IPS-18c (cell line): ENCODE results near the gene SNX11.

ENCODE experiments used
- H3K4me3 ChIP-seq: 2 replicates; pipeline ENCODE4 v1.7.0; 2013; ENCODE audit warnings: low read depth, mild to moderate bottlenecking, low read length, moderate library complexity; ENCODE audit not compliant: insufficient read depth
- H3K9me3 ChIP-seq: one replicate; pipeline ENCODE4 v1.6.1; 2013; ENCODE audit warnings: mild to moderate bottlenecking, low read length, moderate library complexity; ENCODE audit not compliant: control insufficient read depth, insufficient read depth

Gene SNX11

DNA sequence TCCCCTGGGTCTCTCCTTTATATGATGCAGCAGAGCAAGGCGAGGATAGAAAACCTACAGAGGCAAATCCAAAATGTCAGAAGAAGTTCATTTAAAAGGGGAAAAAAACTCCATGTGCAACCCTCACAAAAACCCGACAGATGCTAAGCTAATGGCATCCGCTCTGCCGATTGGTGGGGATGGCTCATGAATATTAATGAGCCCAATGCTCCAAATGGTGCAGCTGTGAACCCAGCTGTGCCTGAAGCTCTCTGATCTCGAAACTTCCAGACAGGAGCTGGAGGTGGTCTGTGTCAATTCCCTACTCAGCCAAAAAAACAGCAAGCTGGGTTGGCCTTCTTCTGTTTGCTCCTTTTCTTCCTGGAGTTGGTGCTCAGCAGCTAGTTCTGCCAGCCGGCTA is 15.5 kb downstream of the SNX11 start:
- Histone ChIP-seq H3K9me3 (peaks cover 2% of the 10 kb centered on the region), H3K4me3 (no peak overlapping the region)

DNA sequence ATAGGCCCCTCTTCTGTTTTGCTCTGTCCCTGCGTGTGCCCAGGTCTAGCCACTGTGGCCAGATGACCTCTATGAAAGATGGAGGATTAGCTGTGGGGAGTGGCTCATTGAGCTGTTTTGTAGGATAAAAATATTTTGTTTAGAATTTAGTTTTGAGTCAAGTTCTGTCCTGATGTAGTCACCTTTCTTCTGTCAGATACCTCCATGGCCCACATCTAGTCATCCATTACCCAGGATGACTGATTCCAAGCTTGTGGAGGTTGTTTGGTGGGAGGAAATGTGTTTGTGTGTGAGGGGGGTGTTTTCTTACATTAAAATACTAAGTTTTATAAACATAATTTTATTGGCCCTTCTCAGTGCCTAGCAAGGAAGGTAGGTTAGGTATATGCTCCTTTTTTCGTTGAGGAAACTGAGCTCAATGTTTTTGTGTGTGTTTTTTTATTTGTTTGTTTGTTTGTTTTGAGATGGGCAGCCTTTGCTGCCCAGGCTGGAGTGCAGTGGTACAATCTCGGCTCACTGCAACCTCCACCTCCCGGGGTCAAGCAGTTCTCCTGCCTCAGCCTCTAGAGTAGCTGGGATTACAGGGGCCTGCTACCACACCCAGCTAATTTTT is 16.3 kb downstream of the SNX11 start:
- H3K4me3 ChIP-seq: no peak overlapping the region
- peaks cover 2% of the 10 kb centered on the region for H3K9me3 ChIP-seq

DNA sequence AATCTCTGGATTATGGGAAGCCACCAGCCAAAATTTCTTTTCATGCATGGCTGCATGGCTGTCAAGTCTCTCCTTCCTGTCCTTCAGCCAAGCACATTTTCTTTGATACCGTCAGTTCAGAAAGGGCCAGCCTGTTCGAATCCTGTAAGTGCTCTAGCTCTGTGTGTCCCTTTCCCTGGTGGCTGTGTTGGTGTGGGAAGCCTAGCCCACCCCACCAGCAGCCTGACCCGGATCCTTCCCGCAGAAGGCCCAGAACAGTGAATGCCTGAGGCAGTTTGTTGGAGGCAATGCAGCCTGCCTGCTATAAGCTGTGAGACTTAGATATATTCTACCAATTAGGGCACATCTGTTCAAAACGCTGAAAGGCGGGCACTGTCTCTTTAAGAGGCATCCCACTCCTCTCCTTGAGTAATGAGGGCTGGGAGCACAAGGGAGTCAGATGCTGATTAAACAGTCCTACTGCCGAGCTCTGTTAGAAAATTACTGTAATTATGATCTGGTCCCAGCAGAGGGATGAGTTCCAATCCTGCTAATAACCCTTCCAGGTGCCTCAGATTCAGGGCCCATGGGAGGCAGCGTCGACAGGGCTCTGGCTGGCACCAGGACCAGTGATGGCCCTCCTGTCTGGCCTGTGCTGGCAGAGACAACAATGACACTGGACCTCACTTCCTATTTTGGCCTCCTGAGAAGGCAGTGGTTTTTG is 18.4 kb downstream of the SNX11 start:
- Histone ChIP-seq H3K9me3 (peaks cover 2% of the 10 kb centered on the region), H3K4me3 (no peak overlapping the region)

DNA sequence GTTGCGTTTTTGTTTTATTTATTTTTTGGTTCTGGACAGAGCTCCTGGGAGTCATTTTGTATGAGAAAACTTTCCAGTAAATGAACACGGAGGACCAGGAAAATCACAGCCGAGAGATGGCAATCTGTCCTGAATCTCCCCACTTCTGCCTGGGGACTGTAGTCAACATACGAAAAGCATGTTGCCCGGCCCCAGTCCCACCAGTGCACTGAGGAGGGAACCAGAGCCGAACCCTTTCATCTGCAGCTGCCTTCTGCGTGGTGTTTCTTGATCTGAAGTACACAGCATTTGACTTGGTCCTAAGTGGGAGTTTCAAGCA is 18.9 kb downstream of the SNX11 start:
- H3K4me3 ChIP-seq: no peak overlapping the region

DNA sequence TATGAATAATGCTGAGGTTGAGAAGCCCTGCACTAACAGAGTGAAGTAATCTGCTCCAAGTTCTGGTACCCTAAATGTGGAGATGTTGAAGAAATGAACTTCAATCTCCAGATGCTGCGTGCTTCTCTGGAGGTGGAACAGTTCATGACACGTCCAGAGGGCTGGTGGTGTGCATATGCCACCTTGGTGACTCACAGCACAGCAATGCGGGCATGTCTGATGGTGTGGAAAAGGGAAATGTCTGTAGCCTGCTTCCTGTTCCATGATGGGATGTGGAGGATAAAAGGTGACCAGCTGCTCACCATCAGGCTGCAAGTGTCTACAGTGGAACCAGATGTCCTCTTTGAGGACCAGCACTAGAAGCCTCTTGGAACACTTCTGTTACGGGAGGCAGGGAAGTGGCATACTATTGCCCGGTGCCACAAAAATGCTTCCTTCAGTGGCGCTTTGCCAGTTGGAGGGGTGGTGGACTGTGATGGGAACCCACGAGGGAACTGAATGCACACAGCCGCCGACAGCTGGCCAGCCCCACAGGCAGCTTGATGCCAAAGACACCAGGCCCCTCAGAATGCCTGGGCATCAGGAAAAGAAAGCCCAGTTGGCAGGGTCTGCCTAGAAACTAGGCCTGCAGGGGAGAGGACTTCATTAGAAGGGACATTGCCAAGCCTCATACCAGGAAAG is 19.9 kb downstream of the SNX11 start:
- H3K4me3 ChIP-seq: no peak overlapping the region
- H3K9me3 ChIP-seq: no peaks in the 10 kb centered on the region

More for the DNA sequence above, 18.9 kb downstream of the SNX11 start:
- H3K9me3 ChIP-seq: no peaks in the 10 kb centered on the region

DNA sequence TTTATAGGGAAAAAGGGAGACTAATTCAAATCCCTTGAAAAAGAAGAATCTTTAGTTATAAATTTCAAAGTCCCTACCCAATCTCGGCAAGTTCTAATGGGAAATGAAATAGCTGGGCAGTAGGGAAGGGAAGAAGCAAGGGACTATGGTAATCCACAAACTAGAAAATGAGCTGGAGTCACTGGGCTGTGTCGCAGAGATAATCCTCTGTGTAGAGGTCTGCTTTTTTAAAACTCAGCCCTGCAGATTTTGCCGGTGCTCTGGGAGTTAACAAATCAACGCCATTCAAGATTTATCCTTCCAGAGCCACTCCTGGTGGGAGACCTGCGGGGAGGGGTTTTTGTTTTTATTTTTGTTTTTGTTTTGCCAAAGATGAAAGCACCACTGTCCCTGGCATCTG is 20.8 kb downstream of the SNX11 start:
- H3K4me3 ChIP-seq: no peak overlapping the region
- H3K9me3 ChIP-seq: no peaks in the 10 kb centered on the region

DNA sequence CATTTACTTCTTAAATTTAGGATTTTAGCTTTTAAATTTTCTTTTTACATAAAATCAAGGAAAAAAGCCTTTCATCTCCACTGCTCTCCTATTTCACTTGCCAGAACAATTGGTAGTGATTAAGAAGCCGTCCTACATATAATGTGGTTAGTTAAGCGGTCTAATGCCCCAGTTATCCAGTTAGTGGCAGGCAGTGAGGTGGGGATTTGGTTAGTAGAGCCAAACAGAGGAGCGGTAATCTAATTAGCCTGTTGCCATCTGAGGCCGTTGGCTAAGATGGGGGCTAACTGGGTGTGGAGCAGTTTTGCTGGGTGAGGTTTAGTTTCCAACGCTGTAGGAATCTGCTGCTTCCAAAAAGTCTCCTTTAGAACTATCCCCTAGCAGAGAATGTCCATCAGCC is 22.4 kb downstream of the SNX11 start:
- Histone ChIP-seq H3K9me3 (no peaks in the 10 kb centered on the region), H3K4me3 (no peak overlapping the region)

DNA sequence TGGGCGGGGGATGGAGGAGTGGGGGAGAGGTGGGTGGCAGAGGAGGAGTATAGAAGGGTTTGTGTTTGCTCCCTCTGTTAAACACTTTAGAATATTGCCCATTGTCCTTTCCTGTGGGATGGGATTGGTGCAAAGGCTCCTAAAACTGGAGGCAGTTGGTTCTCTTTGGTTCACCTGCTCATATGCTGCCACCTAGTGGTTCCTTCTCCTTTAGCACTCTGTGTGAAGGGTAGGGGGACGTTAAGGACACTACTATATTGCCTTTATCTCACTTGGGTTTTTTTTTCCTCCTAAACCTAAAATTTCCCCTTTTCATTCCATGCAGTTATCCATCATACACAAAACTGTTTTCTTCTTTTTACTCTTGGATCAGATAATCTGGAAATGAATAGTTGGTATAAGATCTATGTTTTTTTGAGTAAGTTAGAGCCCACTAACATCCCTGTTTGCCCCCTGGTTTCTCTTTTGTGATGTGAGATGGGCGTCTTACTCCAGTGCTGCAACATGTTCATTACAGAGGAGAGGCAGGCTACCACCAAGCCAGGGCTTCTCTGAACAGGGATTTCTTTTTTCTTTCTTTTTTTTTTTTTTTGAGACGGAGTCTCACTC is 23.8 kb downstream of the SNX11 start:
- no peaks in the 10 kb centered on the region for H3K9me3 ChIP-seq
- no peak overlapping the region for H3K4me3 ChIP-seq

DNA sequence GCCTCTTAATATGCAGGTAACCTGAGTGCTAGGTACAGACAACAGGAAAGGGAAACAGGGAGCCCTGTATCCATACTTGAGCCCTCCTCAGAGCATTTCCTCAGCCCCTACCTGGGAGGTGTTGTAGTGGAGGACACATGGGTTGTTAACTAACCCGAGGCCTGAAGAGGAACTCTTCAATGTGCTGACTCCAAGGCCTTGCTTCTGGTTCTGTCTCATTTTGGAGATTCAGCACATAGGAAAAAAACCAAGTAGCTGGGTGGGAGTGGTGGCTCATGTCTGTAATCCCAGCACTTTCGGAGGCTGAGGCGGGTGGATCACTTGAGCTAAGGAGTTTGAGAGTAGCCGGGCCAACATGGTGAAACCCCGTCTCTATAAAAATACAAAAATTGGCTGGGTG is 24.8 kb downstream of the SNX11 start:
- H3K9me3 ChIP-seq: no peaks in the 10 kb centered on the region
- no peak overlapping the region for H3K4me3 ChIP-seq

DNA sequence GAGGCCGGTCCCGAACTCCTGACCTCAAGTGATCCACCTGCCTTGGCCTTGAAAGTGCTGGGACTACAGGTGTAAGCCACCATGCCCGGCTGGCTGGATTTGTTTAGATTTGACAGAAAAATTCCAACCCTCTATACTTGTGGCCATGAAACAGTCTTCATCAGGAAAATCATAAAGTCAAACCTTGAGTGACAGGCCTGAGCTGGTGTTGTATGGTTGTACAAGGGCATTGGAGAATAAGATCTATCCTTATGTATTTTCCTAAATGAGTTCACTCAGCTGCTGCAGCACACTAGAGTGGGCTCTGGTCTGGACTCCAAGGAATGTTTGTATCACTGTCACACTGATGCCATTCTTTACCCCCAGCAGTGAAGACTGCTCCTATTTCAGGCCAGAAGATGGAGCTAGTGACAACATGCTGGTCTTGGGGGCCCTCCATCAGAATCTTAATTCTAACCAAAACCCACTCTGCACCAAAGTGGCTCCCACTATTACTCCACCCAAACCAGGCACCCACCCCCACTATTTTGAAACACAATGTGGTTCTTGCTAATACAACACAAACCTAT is 27.4 kb downstream of the SNX11 start:
- Histone ChIP-seq H3K9me3 (no peaks in the 10 kb centered on the region), H3K4me3 (no peak overlapping the region)

DNA sequence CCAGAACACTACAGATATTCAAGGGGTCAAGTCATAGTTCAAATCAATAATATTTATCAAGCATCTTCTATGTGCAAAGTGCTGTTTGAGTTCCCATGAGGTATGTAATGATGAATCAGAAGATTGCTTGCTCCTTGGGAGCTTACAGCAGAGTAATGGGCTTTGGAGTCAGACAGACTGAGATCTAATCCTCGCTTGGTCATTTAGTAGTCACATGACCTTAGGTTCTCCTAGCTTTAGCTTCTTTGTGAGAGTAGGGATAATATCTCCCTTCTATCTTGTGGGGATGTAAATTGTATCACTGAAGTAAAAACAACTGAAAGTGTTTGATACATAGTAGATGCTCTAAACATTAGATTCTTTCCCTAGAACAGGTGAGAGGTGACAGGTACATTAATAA is 30.1 kb downstream of the SNX11 start:
- H3K9me3 ChIP-seq: no peaks in the 10 kb centered on the region
- no peak overlapping the region for H3K4me3 ChIP-seq

DNA sequence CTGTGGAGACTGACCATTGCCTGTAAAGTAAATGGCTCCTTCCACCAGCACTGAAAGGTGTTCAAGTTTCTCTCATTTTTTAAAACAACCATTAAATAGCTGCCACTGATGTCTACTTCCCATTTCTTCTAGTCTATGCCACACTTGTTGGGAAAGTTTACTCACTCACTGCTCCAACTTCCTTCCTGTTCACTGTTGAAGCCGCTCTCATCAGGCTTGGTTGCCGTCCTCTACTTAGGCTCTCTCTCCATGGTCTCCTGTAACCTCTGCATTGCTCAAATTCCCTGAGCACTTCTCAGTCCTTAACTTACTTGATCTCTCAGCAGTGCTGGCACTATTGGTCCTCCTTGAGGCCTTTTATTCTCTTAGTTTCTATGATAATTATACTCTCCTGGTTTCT is 32.4 kb downstream of the SNX11 start:
- Histone ChIP-seq H3K4me3 (no peak overlapping the region), H3K9me3 (no peaks in the 10 kb centered on the region)

DNA sequence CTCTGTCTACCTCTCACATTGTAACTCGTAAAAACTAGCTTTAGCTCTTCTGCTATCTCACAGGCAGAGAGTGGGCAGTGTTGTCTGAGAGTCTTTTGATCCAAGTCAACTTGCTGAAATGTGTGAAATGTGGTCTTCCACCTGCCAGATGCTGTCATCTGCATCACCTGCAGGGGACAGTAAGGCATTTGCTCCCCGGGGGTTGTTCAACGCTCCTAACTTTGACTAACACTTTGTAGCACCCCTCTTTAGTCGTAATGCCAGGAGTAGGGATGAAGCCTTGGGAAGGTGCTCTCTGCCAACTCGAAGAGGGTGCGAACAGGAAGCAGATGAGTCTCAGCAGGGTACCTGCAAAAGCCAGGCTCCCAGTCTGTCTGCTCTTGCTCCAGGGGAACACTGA is 36.1 kb downstream of the SNX11 start:
- no peaks in the 10 kb centered on the region for H3K9me3 ChIP-seq
- no peak overlapping the region for H3K4me3 ChIP-seq

DNA sequence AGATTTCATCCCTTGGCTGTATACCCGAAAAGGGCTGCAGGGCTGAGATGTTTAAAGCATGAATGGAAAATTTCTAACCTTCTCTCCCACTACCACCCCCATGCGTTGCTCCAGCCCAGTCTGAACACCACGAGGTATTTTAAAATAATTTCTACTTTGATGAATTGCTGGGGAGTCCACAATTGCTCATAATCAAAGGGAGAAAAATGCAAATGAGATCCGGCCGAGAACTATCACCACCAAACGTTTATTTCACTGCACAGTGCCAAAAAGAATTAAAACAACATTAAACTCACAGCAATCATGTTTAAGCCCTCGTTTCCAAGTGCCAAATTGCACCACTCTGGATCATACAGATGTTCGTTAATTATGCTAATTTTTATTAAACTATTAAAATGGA is 36.7 kb downstream of the SNX11 start:
- no peak overlapping the region for H3K4me3 ChIP-seq
- H3K9me3 ChIP-seq: no peaks in the 10 kb centered on the region

DNA sequence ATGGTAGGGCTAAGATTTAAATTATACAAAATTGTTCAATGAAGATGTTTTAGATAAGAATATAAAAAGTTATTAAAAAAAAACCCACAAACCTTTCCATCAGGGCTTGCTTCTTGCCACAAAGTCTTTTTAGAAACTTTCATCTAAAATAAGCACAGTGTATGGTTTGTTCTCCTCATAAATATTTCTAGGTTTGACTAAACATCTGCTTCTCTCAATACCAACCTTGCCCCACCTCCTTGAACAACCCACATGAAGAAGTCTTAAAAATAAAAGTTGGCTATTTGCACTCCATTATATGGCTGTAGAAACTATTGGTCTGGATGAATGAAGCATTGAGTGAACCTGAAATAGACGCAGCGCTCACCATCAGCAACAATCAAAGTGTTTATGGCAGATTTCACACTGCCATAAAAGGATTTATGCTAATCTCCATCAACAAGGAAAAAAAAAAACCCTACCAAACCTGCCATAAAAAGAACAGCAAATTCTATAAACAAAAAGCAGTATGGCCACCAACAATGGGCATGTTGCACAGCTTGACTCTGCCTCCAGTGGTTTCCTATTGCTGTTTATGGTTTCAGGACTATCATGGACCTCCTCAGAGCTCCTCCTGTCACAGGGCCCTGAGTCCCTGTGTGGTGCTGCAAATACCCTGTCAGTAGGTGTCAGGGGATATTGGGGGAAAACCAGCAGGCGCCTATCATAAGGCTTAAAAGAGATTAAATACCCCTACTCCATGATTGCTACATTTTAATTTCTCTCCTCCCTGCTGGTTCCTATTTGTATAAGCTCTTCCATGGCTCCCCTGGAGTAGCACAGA is 37.6 kb downstream of the SNX11 start:
- no peak overlapping the region for H3K4me3 ChIP-seq
- H3K9me3 ChIP-seq: no peaks in the 10 kb centered on the region

DNA sequence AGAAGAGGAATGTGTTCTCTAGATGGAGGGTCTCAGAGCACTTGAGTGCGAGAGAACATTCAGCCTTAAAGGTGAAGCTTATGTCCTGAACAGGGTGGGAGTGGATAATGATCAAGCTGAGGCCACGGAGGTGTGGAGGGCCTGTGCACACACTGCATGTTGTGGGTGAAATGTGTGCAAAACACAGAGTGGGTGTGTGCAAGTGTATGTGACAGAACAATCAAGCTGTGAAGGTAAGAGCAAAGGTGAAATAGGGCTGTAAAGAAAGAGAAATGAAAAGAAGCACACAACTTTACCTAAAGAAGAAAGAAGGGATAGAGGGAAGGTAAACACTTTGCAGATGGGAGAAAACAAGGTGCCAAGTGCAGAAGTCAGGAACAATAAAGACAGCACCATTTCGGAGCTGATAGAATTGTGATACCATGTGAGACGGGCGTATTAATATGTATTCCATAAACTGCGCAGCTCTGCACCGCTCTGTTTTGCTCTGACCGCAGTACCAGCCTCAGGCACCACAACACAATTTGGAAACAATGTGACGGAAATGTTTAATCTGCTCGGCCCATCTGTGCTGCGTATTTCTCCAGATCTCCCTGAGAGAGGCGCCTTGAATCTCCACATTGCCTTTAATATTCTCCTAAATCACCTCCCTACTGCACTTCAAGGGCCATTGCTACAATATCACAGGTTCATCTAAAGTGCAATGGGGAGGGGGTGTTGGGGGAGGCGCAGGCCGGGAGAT is 40.6 kb downstream of the SNX11 start:
- no peaks in the 10 kb centered on the region for H3K9me3 ChIP-seq
- H3K4me3 ChIP-seq: no peak overlapping the region
